ENCODE data around the gene STX3.
"Not testable (repeated sequence)": the region's sequence is repeated elsewhere in the genome, so short reads cannot be mapped to it uniquely, and the experiment has no call there.

The STX3 gene

DNA sequence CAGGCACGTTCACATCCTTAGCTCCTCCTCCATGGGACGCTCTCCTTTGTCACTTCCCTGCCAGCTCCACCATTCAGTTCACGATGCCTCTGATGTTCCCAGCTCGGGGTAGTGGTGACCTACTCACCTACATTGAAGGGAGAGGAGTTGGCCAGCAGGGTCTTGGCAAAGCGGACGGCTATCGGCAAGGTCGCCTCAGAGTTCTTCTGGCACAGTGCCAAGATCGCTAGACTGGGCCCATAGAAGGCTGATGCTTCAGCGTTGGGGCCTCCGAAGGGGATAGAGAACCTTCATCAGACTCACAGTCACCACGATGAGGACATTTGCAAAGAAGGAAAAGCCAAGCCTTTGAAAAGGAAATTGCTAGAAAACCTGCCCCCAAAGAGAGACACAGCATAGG is 87.1 kb downstream of the STX3 start:
- DNase-seq (ENCODE audit: low spot score) = no peak

GRCh38 chr11:59845399-59845798 is 90.2 kb downstream of the STX3 start, which contains the start of gene CBLIF:
TSS of gene CBLIF (minus strand) at chr11:59845499. CDS start at chr11:59845453, 46 bp downstream.
- DNase-seq (ENCODE audit: low spot score) = no peak

- no peak for DNase-seq (ENCODE audit: low spot score)
These were observed 91.4 kb downstream of the STX3 start for GRCh38 chr11:59846556-59846955.

GRCh38 chr11:59847626-59848025 is 92.5 kb downstream of the STX3 start:
- DNase-seq (ENCODE audit: low spot score) = no peak

DNA sequence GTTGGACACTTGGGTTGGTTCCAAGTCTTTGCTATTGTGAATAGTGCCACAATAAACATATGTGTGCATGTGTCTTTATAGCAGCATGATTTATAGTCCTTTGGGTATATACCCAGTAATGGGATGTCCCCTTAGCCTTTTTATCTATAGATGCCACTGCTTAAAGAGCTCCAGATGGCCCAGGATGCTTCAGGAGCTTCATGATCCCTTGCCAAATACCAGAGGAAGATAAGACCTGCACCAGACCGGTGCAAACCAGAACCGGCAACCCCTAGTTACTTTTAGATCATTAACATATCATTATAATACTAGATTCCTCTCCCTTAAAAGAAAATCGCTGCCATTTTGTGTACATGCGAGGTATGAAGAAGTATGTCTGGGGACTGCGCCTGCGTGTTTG is 93.3 kb downstream of the STX3 start:
- DNase-seq (ENCODE audit: low spot score) = not testable (repeated sequence)

DNA sequence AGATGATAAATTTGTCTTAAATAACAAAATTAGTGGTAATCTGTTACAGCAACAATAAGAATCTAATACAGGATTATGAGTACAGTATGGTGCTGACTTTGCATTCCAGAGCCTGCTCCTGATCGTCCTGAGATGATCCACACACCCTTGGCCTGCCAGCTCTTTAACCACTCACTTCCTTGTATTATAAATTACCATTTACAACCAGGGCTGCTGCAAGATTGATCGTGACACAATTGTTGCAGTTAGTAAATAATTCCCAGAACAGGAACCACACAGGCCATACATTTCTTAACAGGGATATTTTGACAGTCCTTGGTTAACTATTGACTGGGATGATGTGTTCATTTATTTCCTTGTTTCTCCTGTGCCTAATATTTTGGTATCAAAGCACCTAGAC is 94.0 kb downstream of the STX3 start:
- no peak for DNase-seq (ENCODE audit: low spot score)

DNA sequence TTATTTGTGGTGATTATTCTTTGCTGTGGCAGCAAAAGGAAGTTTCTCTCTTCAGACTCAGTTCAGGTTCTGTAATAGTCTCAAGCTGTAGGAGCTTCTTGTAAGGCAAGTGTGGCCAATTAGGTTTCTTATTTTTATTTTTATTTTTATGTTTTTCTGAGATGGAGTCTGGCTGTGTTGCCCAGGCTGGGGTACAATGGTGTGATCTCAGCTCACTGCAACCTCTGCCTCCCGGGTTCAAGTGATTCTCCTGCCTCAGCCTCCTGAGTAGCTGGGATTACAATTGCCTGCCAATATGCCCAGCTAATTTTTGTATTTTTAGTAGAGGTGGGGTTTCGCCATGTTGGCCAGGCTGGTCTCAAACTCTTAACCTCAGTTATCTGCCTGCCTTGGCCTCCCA is 94.4 kb downstream of the STX3 start:
- DNase-seq (ENCODE audit: low spot score) = not testable (repeated sequence)

DNA sequence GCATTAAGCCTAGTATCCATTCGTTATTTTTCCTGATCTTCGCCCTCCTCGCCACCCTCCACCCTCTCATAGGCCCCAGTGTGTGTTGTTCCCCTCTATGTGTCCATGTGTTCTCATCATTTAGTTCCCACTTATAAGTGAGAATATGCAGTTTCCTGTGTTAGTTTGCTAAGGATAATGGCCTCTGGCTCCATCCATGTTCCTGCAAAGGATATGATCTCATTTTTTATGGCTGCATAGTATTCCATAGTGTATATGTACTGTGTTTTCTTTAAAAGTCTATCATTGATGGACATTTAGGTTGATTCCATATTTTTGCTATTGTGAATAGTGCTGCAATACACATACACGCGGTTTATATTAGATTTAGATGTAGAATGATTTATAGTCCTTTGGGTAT is 96.2 kb downstream of the STX3 start:
- not testable (repeated sequence) for DNase-seq (ENCODE audit: low spot score)

DNA sequence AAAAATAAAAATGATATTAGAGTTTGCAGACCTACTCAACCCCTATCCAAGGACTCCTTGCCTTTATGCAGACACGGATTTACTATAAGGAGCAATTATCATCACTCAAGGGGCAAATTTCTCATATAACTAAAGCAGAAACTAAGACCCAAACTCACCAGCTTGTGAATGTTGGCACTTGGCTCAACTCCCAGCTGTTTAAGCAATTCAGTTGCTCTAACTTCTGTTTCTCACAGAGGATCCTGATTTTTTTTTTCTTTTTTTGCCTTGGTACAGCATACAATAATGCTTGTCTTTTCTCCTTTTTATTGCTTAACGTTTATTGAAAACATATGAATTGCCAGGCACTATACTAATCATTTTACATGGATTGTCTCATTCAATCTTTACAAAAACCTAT is 99.7 kb downstream of the STX3 start:
- DNase-seq (ENCODE audit: low spot score) = no peak
